ENCODE results near the gene PAPSS2. TPM values are rescaled to one million over a fixed set of nuclear protein-coding genes. Genes with fewer than 3 reads are reported as not detected.

The PAPSS2 gene
- total and polyA plus RNA-seq, 2 experiments from 2014 or later, result 65.9 to 82.3 TPM

DNA sequence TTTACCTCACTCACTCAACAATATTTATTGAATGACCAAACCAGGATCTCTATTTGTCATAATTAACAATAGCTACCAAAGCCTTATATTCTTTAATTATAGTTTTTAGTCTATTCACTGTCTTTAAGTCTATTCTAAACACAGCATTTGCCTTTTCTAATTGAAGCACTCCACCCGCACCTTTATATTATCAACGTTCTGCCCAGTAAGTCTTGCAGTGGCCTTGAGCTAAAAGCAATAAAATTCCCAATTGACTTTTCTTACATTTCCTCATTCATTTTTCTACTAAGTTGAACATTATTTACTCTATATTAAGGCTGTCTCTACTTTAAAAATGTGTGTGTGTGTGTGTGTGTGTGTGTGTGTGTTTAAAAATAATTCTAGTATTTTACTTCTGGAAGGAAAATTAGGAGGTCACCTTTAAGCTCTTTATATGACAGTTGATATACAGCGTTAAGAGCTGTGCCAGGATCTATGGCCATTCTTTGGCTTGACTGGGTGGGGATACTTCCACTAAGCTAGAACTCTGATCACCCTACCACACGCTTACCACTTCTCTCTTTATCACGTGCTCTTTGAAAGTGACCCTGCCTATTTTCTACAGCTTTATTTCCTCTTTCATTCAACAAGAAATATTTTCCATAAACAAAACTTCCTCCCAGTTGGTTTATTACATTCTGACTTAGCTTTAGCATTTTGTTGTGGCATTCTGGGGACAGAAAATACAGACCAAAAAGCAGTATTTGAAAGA is 8.8 kb downstream of the PAPSS2 start:
- WGBS, 2 experiments (ENCODE audit: low coverage in 1 of 2, low lambda C conversion rate in 2 of 2, missing lambda C conversion rate in 2 of 2), result 95 to 98% methylated on average over 5 of the region's 5 CpGs
- Histone ChIP-seq H3K9ac (no peak overlapping the region), H3K9me2 (ENCODE audit: insufficient read depth) (no peaks in the 10 kb centered on the region), H4K20me1 (ENCODE audit: insufficient read depth) (no peaks in the 10 kb centered on the region), H3K4me1 (ENCODE audit: insufficient read depth) (peaks cover 12% of the 10 kb centered on the region; the same call in 1 of the 2 replicates), H3K27me3 (replicated peaks; ENCODE audit: insufficient read depth) (no peaks in the 10 kb centered on the region), H3K4me2 (ENCODE audit: unreplicated experiment) (no peak overlapping the region), H2AFZ (no peak overlapping the region), H3K9me3 (ENCODE audit: low read depth) (no peaks in the 10 kb centered on the region), H3K27ac (no peak overlapping the region), H3K4me3 (no peak overlapping the region), H3K79me2 (ENCODE audit: insufficient read depth) (peaks cover 97% of the 10 kb centered on the region), H3F3A (ENCODE audit: insufficient read depth) (peaks cover 11% of the 10 kb centered on the region; the same call in 1 of the 2 replicates), H3K36me3 (ENCODE audit: low read depth) (peaks cover 7% of the 10 kb centered on the region; the same call in 1 of the 2 replicates)
- no peak for TF ChIP-seq EZH2phosphoT487 (IDR thresholded peaks at IDR 0.05; ENCODE audit: insufficient read depth, low read depth)
- TF ChIP-seq EZH2 (IDR thresholded peaks at IDR 0.05; ENCODE audit: insufficient read depth, poor library complexity, severe bottlenecking), result no peak
- in situ Hi-C loops (cut with MboI), result no loop called here
- no peak for DNase-seq

- Histone ChIP-seq H3K9ac (no peak overlapping the region), H3K36me3 (ENCODE audit: low read depth) (peaks cover 7% of the 10 kb centered on the region; the same call in 1 of the 2 replicates), H3K79me2 (ENCODE audit: insufficient read depth) (peaks cover 97% of the 10 kb centered on the region), H3K27ac (0 out of 2 replicates have a peak overlapping the region, but pooled peaks have one; percentile 60), H3K4me3 (no peak overlapping the region), H4K20me1 (ENCODE audit: insufficient read depth) (no peaks in the 10 kb centered on the region), H3K9me3 (ENCODE audit: low read depth) (no peaks in the 10 kb centered on the region), H3F3A (ENCODE audit: insufficient read depth) (peaks cover 13% of the 10 kb centered on the region; the same call in 1 of the 2 replicates), H3K27me3 (replicated peaks; ENCODE audit: insufficient read depth) (no peaks in the 10 kb centered on the region), H2AFZ (no peak overlapping the region), H3K9me2 (ENCODE audit: insufficient read depth) (no peaks in the 10 kb centered on the region), H3K4me1 (ENCODE audit: insufficient read depth) (peaks cover 15% of the 10 kb centered on the region), H3K4me2 (ENCODE audit: unreplicated experiment) (no peak overlapping the region)
- in situ Hi-C loops (cut with MboI), result no loop called here
- no peak for DNase-seq
- TF ChIP-seq EZH2 (IDR thresholded peaks at IDR 0.05; ENCODE audit: insufficient read depth, poor library complexity, severe bottlenecking) (no peak), EZH2phosphoT487 (IDR thresholded peaks at IDR 0.05; ENCODE audit: insufficient read depth, low read depth) (no peak)
- 94 to 98% methylated on average over 1 of the region's 1 CpG for WGBS, 2 experiments (ENCODE audit: low coverage in 1 of 2, low lambda C conversion rate in 2 of 2, missing lambda C conversion rate in 2 of 2)
Measured at GRCh38 chr10:87669752-87670151, 10.1 kb downstream of the PAPSS2 start.

DNA sequence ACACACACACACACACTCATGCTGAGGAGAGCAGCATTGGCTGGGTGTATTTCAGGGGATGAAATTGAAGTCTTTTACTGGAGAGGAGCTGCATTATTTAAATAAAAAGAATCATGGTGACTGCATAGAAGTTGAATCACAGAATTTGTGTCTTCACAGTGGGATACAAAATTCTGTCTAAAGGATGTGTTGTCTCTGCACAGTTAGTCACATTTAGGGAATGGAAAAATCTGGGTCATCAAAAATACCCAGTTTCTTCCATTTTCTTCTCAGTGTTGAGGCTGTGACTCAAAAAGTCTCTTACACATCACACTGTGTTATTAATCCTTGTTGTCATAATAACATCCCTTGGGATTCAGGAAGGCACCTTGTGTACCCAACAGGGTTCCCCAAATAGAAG is 10.9 kb downstream of the PAPSS2 start:
- Histone ChIP-seq H3F3A (ENCODE audit: insufficient read depth) (peaks cover 22% of the 10 kb centered on the region), H3K79me2 (ENCODE audit: insufficient read depth) (peaks cover 92% of the 10 kb centered on the region), H2AFZ (no peak overlapping the region), H3K4me2 (ENCODE audit: unreplicated experiment) (no peak overlapping the region), H3K4me1 (ENCODE audit: insufficient read depth) (peaks cover 23% of the 10 kb centered on the region), H3K4me3 (no peak overlapping the region), H3K9me3 (ENCODE audit: low read depth) (no peaks in the 10 kb centered on the region), H3K27ac (peak overlapping the region; percentile 60), H4K20me1 (ENCODE audit: insufficient read depth) (no peaks in the 10 kb centered on the region), H3K27me3 (replicated peaks; ENCODE audit: insufficient read depth) (no peaks in the 10 kb centered on the region), H3K9ac (no peak overlapping the region), H3K9me2 (ENCODE audit: insufficient read depth) (no peaks in the 10 kb centered on the region), H3K36me3 (ENCODE audit: low read depth) (peaks cover 7% of the 10 kb centered on the region; the same call in 1 of the 2 replicates)
- peak; percentile 77 for DNase-seq
- TF ChIP-seq EZH2phosphoT487 (IDR thresholded peaks at IDR 0.05; ENCODE audit: insufficient read depth, low read depth) (no peak), EZH2 (IDR thresholded peaks at IDR 0.05; ENCODE audit: insufficient read depth, poor library complexity, severe bottlenecking) (no peak)
- in situ Hi-C loops (cut with MboI), result no loop called here

DNA sequence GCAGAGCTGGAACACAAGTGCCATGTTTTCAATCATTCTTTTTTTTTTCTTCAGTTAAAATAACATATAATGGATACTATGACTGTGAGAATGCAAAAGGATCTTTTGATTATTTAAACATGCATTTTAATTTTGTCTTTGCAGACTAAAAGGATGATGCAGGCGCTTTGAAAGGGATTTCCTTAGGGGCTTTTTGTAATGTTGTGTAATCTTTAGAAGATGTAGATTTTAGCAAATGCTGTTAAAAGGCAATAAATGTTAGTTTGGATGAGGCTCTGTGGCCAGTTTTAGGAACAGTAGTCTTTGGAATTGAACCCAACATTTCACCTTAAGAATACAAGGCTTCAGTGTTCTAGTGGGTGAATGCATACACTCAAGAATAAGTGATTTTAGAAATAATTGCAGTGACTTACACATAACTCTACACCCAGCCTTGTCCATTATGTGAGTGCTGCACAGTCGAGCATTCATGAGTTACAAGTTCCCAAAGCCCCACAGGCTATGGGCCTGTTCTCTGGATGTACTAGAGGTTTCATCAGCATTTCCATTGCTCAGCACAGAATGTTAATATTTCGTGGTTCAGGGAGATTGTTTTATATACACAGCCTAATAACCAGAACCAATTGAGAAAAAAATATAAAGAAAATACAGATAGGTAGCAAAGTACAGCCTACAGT is 11.6 kb downstream of the PAPSS2 start:
- Histone ChIP-seq H3K27me3 (replicated peaks; ENCODE audit: insufficient read depth) (no peaks in the 10 kb centered on the region), H4K20me1 (ENCODE audit: insufficient read depth) (no peaks in the 10 kb centered on the region), H3K4me1 (ENCODE audit: insufficient read depth) (peaks cover 30% of the 10 kb centered on the region), H3F3A (ENCODE audit: insufficient read depth) (peaks cover 23% of the 10 kb centered on the region), H3K4me3 (no peak overlapping the region), H3K79me2 (ENCODE audit: insufficient read depth) (peaks cover 89% of the 10 kb centered on the region), H2AFZ (no peak overlapping the region), H3K36me3 (ENCODE audit: low read depth) (peaks cover 4% of the 10 kb centered on the region; the same call in 1 of the 2 replicates), H3K27ac (peak overlapping the region; percentile 60), H3K4me2 (ENCODE audit: unreplicated experiment) (no peak overlapping the region), H3K9me2 (ENCODE audit: insufficient read depth) (no peaks in the 10 kb centered on the region), H3K9me3 (ENCODE audit: low read depth) (no peaks in the 10 kb centered on the region), H3K9ac (no peak overlapping the region)
- TF ChIP-seq EZH2 (IDR thresholded peaks at IDR 0.05; ENCODE audit: insufficient read depth, poor library complexity, severe bottlenecking) (no peak), EZH2phosphoT487 (IDR thresholded peaks at IDR 0.05; ENCODE audit: insufficient read depth, low read depth) (no peak)
- in situ Hi-C loops (cut with MboI), result no loop called here
- no peak for DNase-seq
- WGBS, 2 experiments (ENCODE audit: low coverage in 1 of 2, low lambda C conversion rate in 2 of 2, missing lambda C conversion rate in 2 of 2), result 69 to 78% methylated on average over 3 of the region's 3 CpGs

All from GM23248 (cell line).